GM18519 (cell line): ENCODE measurements around the gene GGA2.
A peak's percentile ranks its signal among the peaks of the same experiment; 100 is the strongest.
"Not testable (repeated sequence)": the region's sequence is repeated elsewhere in the genome, so short reads cannot be mapped to it uniquely, and the experiment has no call there.

Source experiments
- ATAC-seq: cut with Tn5 transposase; IDR thresholded peaks from one replicate; pipeline ENCODE4 v1.9.1; 2021; ENCODE audit warnings: mild to moderate bottlenecking, moderate library complexity; ENCODE audit not compliant: unreplicated experiment, low FRiP score

The GGA2 gene

DNA sequence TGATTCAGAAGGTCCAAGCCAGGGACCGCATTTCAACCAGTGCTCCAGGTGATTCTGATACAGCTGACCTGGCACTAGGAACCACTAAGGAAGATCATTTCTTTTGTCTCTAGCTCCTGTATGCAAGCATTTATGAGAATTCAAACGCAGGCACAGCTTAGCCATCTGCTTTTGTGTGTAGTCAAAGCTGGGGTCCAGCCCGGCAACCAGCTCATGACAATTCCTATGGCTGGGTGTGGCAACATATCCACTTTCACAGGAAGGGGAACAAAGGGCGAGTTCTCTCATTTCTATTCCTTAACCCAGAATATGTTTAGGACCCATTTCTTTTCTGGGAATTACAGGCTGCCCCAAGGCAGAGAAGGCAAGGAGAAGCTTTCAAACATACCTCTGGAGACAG, 30.0 kb downstream of the GGA2 start:
- ATAC-seq, result no peak

DNA sequence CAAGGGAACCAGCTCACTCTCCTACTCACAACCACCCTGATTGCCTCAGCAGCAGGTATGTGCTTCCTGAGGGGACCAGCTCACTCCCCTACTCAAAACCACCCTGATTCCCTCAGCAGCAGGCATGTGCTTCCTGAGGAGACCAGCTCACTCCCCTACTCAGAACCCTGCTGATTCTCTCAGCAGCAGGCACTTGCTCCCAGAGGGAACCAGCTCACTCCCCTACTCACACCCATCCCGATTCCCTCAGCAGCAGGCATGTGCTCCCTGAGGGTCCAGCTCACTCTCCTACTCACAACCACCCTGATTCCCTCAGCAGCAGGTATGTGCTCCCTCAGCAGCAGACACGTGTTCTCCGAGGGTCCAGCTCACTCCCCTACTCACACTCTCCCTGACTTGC, 31.2 kb downstream of the GGA2 start:
- no peak for ATAC-seq

DNA sequence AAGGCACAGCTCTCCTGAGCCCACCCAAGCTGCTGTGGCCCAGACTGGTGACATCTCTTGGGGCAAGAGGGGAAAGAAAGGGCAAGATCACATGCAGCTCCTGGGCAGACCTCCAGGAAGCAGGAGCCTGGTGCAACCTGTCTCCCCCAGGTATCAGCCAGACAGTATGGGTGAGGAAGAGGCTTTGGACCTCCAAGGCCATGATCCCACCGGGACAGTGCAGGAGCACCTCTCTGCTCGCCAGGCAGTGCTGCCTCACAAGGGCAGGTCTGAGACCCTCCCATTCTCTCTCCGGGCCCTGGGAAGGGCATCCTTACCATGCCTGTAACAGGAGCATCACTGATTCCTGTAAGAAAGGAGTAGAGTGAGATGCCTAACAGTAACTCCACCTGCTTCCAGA, 31.7 kb downstream of the GGA2 start:
- no peak for ATAC-seq

DNA sequence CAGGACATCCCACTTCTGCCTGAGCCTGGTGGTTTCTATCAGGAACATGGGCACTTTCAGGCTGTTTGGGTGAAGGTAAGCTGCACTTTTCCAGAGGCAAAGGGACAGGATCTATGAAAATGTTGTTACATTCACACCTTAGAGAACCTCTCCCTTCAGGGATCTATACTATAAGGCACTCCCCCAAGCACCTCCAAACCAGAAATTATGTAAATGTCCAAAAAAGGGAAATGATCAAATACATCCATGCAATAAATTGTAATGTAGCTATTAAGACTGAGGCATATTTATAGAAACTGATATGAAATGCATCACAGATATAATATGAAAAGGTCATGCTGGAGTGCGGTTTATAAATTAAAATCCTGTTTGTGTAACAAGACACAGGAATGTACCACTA, 34.0 kb downstream of the GGA2 start:
- no peak for ATAC-seq

DNA sequence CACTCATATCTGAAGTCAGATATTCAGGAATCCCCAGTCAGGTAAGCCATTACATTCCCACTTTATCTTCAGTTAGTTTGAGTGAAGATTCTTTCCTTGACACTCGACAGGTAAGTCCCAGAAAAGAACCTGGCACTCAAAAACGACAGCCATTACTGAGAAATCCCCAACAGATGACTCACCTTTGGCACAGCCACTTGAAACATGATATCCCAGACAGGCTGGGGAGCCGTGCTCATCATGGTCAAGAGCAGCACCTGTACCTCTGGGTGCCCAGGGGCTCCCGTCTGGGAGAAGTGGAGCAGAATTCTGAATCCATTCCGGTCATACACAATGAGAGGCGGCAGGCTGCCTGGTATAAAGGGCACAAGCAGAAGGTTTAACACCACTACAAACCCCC, 40.5 kb downstream of the GGA2 start:
- no peak for ATAC-seq

DNA sequence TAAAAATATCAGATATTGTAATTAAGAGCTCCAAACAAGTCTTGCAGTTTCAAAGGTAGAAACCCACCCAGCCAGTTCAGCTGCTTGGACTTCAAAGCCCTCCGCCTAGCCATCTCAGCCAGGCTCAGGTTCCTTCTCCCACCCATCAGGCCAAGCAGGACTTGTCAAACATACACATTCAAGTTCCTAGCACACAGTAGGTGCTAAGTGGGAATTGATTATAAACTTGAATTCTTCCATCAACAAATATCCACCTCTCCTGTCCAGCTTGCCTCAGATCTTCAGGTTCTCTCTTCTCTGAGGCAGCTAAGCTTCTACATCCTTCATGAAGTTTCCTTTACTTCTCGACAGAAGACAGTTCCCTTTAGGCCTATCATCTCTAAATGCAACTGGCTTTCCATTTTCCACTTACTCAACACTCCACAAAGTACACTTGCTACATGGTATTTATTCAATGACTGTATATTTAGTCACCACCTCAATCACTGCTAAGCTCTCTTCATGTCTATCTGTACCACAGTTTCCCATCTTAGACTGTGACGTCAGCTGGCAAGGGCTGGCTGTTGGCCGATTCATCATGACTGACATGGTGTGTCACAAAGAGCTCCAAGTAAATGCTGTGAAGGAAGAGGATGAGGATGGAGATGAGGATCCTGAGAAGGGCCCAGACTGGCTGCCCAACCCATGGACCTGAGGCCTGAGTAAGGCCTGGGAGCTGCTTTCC, 44.0 kb downstream of the GGA2 start:
- no peak for ATAC-seq

DNA sequence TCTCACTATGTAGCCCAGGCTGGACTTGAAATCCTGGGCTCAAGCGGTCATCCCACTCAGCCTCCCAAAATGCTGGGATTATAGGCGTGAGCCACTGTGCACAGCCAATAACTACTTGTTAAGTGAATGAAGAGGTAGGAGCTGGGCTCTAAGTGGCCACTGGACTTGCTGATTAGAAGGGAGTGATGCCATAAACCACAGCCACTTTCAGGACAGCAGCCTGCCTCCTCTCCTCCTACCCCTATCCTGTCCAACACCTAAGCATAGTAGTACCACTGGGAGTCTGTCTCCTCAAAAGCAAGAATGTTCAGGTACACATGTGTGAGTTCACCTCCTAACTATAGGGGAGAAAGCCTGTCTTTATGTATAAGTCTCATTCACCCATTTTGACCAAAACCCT, 45.1 kb downstream of the GGA2 start:
- ATAC-seq, result no peak

DNA sequence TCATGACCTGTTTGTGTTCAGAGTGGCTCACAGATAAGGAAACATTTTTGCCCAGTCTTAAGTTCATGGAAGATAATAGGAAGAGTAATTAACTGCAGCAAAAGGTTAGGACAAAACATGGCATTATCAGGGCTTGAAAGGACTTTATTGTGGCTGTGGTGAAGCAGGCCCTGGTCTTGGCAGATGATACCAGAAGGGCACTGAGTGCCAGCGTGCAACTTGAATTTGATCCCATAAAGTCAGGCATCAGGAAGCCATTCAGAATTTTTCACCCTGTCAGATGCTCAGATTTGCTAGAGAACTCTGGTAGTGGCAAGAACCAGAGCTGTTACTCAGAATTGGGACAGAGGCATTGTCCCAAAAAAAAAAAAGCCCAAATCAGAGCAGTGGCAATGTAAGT, 46.1 kb downstream of the GGA2 start:
- no peak for ATAC-seq

DNA sequence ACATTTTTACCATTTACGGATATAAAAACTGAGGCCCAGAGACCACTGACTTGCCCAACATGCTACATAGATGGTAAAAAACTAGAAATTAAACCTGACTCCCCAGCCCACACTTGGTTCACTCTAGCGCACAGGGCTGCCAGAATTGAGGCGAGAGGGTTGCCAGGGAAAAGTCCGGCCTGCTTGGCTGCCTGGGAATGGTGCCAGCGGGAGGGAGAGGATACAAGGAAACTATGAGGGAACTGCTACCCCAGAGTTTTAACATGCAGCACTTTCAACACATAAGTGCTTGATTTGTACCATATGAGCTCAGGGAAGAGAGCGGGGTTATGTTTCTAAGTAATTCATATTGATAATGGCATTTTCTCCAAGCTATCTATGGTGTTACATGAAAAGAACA, 47.3 kb downstream of the GGA2 start:
- ATAC-seq, result not testable (repeated sequence)

DNA sequence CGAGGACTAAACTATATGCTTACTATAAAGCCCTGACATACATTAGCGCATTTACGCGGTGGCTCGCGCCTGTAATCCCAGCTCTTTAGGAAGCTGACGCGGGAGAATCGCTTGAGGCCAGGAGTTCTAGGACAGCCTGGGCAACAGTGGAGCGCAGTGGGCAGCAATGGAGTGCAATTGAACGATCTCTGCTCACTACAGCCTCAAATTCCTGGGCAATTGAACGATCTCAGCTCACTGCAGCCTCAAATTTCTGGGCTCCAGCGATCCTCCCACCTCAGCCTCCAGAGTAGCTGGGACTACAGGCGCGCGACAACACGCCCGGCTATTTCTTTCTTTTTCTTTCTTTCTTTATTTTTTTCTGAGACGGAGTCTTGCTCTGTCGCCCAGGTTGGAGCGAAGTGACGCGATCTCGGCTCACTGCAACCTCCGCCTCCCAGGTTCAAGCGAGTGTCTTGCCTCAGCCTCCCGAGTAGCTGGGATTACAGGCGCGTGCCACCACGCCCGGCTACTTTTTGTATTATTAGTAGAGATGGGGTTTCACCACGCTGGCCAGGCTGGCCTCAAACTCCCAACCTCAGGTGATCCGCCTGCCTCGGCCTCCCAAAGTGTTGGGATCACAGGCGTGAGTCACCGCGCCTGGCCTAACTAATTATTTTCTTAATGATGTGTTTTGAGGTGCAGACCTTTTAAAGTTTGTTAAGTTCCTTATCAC, 56.8 kb downstream of the GGA2 start:
- no peak for ATAC-seq

DNA sequence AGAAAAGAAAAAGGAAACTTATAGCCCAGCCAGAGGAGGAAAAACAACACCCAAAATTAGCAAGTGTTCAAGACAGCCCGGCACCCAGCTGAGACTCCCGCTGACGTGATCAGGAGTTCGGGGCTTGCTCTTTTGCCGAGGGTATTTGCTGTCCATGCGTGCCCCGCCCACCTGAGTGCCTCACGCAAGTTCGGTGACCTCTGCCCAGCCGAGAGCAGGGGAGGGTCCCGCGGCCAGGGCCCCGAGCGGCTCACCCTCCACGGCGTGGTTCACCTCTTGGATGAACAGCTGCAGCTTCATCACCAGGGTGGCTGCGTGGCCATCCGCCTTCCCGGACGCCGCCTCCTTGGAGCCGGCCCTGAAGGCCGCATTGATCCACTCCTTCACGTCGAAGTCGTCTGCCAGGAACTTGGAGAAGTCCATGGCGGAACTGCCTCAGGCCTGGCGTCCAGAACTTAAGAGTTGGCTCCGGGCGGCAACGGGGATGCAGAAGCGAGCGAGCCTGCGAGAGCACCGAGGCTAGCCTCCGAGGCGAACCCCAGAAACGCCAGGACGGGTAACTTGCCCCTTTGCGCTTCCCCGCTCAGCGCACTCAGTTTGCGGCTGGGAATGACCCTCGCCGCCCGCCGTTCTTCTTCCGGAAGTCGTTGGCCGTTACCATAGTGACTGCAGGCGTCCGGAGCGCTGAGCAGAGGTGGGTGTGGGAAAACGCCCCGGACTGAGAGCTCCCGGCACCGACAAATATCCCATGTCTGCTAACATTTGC, 57.5 kb downstream of the GGA2 start, which contains the start of gene COG7:
COG7 (minus strand) TSS at position 618 of the 766 bp plus-strand sequence; CDS start at position 423, 195 bp downstream.
- peak; percentile 50 for ATAC-seq

DNA sequence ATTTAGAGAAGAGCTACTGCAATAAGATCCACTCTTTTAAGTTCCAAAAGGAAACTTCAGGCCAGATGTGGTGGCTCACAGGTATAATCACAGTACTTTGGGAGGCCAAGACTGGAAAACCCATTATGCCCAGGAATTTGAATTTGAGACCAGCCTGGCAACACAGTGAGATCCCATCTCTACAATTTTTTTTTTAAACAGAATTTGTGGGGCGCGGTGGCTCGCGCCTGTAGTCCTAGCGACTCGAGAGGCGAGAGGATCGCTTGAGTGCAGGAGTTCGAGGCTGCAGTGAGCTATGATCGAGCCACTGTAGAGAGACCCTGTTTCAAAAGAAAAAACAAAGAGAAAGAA, 58.1 kb downstream of the GGA2 start:
- ATAC-seq, result no peak

DNA sequence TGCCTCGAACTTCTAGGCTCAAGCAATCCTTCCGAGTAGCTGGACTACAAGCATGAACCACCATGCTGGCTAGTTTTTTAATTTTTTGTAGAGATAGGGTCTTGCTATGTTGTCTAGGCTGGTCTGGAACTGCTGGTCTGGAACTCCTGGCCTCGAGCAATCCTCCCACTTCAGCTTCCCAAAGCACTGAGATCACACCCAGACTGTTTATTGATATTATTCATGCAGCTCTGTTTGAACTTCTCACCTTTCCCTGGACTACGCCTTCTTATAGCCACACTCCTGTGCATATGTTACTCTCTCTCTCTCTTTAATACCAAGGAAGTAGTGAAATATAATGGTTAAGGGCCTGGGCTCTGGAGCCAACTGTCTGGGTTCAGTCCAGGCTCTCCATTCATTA, 61.9 kb downstream of the GGA2 start:
- no peak for ATAC-seq

DNA sequence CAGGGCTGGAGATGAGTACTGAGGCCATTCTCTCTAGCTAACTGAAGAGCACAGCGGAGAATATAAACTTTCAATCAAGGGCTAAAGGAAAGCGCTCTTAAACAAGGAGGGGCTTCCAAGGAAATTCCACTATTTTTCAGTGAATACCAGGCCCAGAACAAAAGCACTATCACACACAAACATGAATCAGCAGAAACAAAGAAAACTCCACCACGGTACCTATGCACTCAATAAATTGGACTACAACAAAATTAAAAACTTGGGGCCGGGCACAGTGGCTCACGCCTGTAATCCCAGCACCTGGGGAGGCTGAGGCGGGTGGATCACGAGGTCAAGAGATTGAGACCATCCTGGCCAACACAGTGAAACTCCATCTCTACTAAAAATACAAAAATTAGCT, 72.8 kb downstream of the GGA2 start:
- ATAC-seq, result not testable (repeated sequence)

DNA sequence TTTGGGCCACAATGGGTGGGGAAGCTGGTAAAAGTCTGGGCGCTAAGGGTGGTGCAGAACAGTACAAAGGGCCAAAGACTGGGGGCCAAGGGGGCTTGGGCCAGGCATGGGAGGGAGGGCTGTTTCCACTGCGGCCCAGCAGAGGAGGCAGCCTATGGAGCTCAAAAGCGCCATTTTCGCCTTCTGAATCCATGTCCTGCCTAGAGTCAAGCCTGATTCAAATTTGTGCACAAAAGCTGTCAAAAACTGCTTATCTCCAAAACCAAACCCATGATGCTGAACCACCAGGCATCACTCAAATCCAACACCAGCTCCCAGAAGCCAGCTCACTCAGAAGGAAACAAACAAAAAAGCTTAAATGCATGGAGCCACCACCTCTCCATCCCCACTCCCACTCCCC, 73.3 kb downstream of the GGA2 start:
- no peak for ATAC-seq

DNA sequence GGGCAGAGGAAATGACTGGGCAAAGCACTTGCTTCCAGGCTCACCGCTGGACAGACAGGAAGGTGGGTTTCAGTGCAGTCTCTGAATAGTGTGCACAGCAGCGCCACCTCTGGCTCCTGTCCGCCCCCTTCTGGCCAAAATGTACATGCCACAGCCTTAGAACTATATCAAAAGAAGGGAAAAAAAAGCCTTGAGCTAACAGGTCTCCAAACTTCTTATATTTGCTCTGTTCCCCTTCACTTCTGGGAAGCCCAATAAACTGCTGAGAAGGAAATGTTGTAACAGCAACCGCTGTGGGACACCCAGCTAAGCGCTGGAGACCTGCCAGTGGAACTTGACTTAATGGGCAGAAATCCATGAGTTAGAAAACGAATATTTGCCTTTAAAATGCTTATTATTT, 74.8 kb downstream of the GGA2 start:
- ATAC-seq, result no peak

DNA sequence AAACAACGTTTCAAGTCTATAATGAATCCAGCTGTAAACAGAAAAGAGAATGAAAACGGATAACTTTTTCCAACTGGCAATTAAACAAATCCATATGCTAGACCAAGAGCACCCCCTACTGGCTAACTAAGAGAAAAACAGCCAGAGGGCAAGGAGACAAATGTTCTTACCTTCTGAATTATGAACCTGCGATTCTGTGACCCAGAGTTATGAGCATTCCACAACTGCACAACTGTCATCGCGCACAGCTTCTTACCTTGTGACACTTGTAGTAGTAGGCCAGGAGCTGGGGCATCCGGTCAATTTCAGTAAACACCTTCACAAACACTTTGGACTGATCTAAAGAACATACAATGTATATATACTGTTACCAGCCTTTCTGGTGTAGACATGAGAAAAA, 75.9 kb downstream of the GGA2 start:
- ATAC-seq, result no peak

DNA sequence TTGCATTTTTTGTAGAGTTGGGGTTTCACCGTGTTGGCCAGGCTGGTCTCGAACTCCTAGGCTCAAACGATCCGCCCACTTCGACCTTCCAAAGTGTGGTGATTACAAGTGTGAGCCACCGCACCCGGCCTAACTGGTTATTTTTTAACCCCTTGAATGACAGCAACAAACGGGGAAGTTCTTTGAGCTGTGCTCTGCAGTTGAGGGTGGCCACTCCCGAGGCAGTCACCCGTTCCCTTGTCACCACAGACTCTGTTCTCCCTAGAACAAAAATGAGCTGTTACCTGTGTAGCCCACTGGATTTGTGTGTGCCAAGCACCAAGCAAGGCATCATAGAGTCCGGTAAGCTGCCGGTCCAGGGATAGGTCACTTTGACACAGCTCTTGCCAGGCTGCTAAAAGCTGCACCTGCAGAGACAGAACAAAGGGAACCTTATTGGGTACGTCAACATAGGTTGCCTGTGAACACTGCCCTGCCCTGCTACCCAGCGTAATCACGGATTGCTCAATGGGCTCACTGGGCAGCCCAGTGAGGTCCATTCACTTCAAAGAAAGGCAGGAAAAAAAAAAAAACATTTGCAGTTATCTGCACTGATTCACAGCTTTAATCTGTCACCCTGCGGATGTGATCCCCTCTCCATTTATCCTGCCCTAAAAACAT, 76.9 kb downstream of the GGA2 start:
- ATAC-seq, result no peak

DNA sequence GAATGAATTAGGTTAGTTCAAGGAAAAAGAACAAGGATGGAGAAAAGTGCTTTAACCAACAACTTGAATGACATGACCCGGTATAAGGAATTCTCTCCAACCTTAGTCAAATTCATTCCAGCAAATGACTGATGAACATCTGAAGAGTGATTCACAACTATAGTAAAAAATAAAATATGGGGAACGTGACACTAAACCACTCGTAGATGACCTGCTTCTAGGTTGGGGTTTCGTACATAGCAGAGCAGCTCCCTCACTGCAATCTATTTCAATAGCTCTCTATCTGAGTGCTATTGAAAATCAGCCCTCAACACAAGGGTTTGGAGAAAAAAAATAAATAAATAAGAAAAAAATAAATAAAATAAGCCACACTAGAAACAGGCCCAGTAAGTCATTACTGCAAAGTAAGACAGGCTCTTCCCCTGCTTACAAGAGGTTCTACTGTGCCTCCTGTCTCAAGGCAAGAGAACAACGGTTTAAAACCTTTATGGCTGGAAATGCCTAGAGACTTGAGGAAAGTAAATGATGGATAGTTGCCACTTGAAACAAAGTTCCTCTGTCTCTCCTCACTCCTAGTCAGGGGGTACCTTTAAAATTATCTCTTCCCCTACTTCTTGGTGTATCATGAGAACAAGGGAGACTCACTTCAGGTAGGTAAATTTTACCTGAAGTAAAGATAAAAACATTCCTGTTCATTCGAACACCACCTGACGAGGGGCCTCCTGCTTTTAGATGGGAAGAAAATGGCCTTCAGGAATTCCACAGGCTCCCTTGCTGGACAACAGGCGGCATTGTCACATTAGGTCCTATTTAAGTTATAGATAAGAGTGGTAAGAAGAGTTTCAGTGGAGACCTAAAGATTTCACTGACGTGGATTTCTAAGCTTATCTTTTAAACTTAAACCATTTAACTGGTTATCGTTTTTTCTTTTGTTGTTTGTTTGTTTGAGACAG, 77.8 kb downstream of the GGA2 start:
- ATAC-seq, result no peak

DNA sequence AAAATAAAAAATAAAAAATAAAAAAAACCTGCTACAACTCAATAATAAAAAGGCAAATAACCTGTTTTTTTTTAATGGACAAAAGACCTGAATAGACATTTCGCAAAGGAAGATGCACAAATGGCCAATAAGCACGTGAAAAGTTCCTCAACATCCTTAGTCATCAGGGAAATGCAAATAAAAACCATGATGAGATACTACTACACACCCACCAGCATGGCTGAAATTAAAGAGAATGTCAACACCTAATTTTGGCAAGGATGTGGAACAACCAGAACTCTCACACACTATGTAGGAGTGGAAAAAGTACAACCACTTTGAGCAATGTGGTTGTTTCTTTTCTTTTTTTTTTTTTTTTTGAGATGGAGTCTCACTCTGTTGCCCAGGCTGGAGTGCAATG, 81.9 kb downstream of the GGA2 start:
- ATAC-seq, result no peak
